HepG2 (cell line): Measurements from ENCODE around the gene KCNH8.

Experiments
- ATF1 ChIP-seq: IDR thresholded peaks from 2 replicates; pipeline ENCODE4 v1.6.1; 2016; ENCODE audit warnings: mild to moderate bottlenecking, control low read depth
- CREB1 ChIP-seq, 2 experiments: fragments of 450-650 bp in 1 of 2; IDR thresholded peaks; 2 replicates each; pipeline ENCODE4 v1.6.1; 2016 to 2017; ENCODE audit warnings: control low read depth in 1 of 2, mild to moderate bottlenecking in 1 of 2, missing compliant biosample characterization in 1 of 2, missing genetic modification characterization in 1 of 2
- DNMT1 ChIP-seq: sonication (generic); formaldehyde crosslinking; IDR thresholded peaks from 2 replicates; pipeline ENCODE4 v1.5.1; 2020; ENCODE audit warnings: mild to moderate bottlenecking, missing genetic modification reagents
- NFE2L2 ChIP-seq: fragments of 150-350 bp; IDR thresholded peaks from 2 replicates; pipeline ENCODE4 v1.6.1; 2014; ENCODE audit warnings: low read length
- POLR2AphosphoS5 ChIP-seq: IDR thresholded peaks from 2 replicates; pipeline ENCODE4 v1.6.1; 2012; ENCODE audit warnings: low read depth, low read length
- TCF7L2 ChIP-seq: IDR thresholded peaks from 2 replicates; pipeline ENCODE4 v1.6.1; 2011; ENCODE audit warnings: mild to moderate bottlenecking, low read depth, low read length, moderate library complexity
- ZNF788 ChIP-seq: sonication (generic); formaldehyde crosslinking; IDR thresholded peaks from 2 replicates; pipeline ENCODE4 v1.5.0; 2020; ENCODE audit warnings: mild to moderate bottlenecking, missing genetic modification reagents, borderline replicate concordance
- TF ChIP-seq, protein P1 (sequence below): sonication (generic); formaldehyde crosslinking; IDR thresholded peaks from 2 replicates; pipeline ENCODE4 v1.5.0; 2020; ENCODE audit warnings: mild to moderate bottlenecking, missing genetic modification reagents, moderate library complexity
- TF ChIP-seq, protein P2 (sequence below): conservative IDR thresholded peaks from 2 replicates; pipeline ENCODE4 v1.6.1; 2018; ENCODE audit warnings: missing genetic modification reagents
- TF ChIP-seq, protein P3 (sequence below): sonication (generic); formaldehyde crosslinking; IDR thresholded peaks from 2 replicates; pipeline ENCODE4 v1.4.0; 2020; ENCODE audit warnings: missing genetic modification reagents
- TF ChIP-seq, protein P4 (sequence below): fragments of 450-650 bp; IDR thresholded peaks from 2 replicates; pipeline ENCODE4 v1.6.1; 2017; ENCODE audit warnings: mild to moderate bottlenecking
- TF ChIP-seq, protein P5 (sequence below): sonication (generic); formaldehyde crosslinking; IDR thresholded peaks from 2 replicates; pipeline ENCODE4 v1.4.0; 2020; ENCODE audit warnings: missing genetic modification reagents

DNA sequence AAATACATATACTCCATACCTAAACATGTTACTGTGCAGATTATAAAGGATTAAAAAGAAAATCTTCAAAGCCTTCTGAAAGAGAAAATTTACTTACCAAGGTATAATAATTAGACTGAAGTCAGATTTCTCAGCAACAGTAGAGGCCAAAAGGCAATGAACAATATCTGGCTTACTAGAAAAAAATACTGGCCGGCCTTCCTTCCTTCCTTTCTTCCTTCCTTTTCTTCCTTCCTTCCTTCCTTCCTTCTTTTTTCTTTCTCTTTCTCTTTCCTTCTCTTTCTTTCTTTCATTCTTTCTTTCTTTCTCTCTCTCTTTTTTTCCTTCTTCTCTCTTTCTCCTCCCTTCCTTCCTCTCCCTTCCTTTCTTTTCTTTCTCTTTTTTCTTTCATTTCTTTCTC lies 209.6 kb downstream of the KCNH8 start:
- TF ChIP-seq, protein P1, sequence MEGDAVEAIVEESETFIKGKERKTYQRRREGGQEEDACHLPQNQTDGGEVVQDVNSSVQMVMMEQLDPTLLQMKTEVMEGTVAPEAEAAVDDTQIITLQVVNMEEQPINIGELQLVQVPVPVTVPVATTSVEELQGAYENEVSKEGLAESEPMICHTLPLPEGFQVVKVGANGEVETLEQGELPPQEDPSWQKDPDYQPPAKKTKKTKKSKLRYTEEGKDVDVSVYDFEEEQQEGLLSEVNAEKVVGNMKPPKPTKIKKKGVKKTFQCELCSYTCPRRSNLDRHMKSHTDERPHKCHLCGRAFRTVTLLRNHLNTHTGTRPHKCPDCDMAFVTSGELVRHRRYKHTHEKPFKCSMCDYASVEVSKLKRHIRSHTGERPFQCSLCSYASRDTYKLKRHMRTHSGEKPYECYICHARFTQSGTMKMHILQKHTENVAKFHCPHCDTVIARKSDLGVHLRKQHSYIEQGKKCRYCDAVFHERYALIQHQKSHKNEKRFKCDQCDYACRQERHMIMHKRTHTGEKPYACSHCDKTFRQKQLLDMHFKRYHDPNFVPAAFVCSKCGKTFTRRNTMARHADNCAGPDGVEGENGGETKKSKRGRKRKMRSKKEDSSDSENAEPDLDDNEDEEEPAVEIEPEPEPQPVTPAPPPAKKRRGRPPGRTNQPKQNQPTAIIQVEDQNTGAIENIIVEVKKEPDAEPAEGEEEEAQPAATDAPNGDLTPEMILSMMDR (CRISPR knock-in tag): no peak
- TF ChIP-seq DNMT1 (CRISPR knock-in tag) (no peak), ATF1 (CRISPR knock-in tag) (no peak), TCF7L2 (no peak), POLR2AphosphoS5 (no peak), ZNF788 (CRISPR knock-in tag) (no peak), CREB1 (IDR thresholded peaks at IDR 0.05) (no peak), CREB1 (CRISPR knock-in tag; IDR thresholded peaks at IDR 0.05) (no peak), NFE2L2 (no peak)
- TF ChIP-seq, protein P2, sequence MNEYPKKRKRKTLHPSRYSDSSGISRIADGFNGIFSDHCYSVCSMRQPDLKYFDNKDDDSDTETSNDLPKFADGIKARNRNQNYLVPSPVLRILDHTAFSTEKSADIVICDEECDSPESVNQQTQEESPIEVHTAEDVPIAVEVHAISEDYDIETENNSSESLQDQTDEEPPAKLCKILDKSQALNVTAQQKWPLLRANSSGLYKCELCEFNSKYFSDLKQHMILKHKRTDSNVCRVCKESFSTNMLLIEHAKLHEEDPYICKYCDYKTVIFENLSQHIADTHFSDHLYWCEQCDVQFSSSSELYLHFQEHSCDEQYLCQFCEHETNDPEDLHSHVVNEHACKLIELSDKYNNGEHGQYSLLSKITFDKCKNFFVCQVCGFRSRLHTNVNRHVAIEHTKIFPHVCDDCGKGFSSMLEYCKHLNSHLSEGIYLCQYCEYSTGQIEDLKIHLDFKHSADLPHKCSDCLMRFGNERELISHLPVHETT (CRISPR knock-in tag): no peak
- TF ChIP-seq, protein P3, sequence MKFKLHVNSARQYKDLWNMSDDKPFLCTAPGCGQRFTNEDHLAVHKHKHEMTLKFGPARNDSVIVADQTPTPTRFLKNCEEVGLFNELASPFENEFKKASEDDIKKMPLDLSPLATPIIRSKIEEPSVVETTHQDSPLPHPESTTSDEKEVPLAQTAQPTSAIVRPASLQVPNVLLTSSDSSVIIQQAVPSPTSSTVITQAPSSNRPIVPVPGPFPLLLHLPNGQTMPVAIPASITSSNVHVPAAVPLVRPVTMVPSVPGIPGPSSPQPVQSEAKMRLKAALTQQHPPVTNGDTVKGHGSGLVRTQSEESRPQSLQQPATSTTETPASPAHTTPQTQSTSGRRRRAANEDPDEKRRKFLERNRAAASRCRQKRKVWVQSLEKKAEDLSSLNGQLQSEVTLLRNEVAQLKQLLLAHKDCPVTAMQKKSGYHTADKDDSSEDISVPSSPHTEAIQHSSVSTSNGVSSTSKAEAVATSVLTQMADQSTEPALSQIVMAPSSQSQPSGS: no peak
- TF ChIP-seq, protein P4, sequence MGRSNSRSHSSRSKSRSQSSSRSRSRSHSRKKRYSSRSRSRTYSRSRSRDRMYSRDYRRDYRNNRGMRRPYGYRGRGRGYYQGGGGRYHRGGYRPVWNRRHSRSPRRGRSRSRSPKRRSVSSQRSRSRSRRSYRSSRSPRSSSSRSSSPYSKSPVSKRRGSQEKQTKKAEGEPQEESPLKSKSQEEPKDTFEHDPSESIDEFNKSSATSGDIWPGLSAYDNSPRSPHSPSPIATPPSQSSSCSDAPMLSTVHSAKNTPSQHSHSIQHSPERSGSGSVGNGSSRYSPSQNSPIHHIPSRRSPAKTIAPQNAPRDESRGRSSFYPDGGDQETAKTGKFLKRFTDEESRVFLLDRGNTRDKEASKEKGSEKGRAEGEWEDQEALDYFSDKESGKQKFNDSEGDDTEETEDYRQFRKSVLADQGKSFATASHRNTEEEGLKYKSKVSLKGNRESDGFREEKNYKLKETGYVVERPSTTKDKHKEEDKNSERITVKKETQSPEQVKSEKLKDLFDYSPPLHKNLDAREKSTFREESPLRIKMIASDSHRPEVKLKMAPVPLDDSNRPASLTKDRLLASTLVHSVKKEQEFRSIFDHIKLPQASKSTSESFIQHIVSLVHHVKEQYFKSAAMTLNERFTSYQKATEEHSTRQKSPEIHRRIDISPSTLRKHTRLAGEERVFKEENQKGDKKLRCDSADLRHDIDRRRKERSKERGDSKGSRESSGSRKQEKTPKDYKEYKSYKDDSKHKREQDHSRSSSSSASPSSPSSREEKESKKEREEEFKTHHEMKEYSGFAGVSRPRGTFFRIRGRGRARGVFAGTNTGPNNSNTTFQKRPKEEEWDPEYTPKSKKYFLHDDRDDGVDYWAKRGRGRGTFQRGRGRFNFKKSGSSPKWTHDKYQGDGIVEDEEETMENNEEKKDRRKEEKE: no peak
- TF ChIP-seq, protein P5, sequence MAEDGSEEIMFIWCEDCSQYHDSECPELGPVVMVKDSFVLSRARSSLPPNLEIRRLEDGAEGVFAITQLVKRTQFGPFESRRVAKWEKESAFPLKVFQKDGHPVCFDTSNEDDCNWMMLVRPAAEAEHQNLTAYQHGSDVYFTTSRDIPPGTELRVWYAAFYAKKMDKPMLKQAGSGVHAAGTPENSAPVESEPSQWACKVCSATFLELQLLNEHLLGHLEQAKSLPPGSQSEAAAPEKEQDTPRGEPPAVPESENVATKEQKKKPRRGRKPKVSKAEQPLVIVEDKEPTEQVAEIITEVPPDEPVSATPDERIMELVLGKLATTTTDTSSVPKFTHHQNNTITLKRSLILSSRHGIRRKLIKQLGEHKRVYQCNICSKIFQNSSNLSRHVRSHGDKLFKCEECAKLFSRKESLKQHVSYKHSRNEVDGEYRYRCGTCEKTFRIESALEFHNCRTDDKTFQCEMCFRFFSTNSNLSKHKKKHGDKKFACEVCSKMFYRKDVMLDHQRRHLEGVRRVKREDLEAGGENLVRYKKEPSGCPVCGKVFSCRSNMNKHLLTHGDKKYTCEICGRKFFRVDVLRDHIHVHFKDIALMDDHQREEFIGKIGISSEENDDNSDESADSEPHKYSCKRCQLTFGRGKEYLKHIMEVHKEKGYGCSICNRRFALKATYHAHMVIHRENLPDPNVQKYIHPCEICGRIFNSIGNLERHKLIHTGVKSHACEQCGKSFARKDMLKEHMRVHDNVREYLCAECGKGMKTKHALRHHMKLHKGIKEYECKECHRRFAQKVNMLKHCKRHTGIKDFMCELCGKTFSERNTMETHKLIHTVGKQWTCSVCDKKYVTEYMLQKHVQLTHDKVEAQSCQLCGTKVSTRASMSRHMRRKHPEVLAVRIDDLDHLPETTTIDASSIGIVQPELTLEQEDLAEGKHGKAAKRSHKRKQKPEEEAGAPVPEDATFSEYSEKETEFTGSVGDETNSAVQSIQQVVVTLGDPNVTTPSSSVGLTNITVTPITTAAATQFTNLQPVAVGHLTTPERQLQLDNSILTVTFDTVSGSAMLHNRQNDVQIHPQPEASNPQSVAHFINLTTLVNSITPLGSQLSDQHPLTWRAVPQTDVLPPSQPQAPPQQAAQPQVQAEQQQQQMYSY (CRISPR knock-in tag): no peak
